K562 (cell line): Measurements from ENCODE around the gene LRP2. TPM values are rescaled to one million over a fixed set of nuclear protein-coding genes. Genes with fewer than 3 reads are reported as not detected.
A peak's percentile ranks its signal among the peaks of the same experiment; 100 is the strongest.
"Not testable (repeated sequence)": the region's sequence is repeated elsewhere in the genome, so short reads cannot be mapped to it uniquely, and the experiment has no call there.

Experiments
- ATAC-seq: fragments of 200-7000 bp; cut with Tn5 transposase; 3 replicates; pipeline ENCODE4 v1.9.1; 2020; ENCODE audit warnings: moderate library complexity
- BruUV-seq: library from RNA; stranded (reverse); fragments of 400-500 nt; replicated peaks from 2 replicates; lab custom pipeline; 2021; lab: Mats Ljungman, UMichigan
- CTCF ChIA-PET: fragments of 300-600 bp; formaldehyde crosslinking; extraction: SDS; loops from one replicate; lab custom pipeline; 2021; ENCODE audit warnings: low intra/inter-chr PET ratio; lab: Yijun Ruan, JAX
- POLR2A ChIA-PET: fragments of 300-600, 350-650 bp; sonication (Branson Sonifier 250); formaldehyde crosslinking; extraction: SDS; loops from one replicate; lab custom pipeline; 2021; ENCODE audit warnings: antibody characterized with exemption, inconsistent platforms; lab: Yijun Ruan, JAX
- DNase-seq, 4 experiments: peaks; one replicate each; pipeline versions ENCODE4 v3.0.0 to v3.0.0-alpha.2; 2011 to 2018; ENCODE audit warnings: low spot score in 3 of 4, mixed read lengths in 3 of 4; ENCODE audit errors: extremely low read depth in 1 of 4
- FAIRE-seq: peaks from 2 replicates; lab custom pipeline; 2011; peaks lifted over from hg19 to GRCh38; lab: Jason Lieb, UNC
- H2AFZ ChIP-seq: 2 replicates; pipeline ENCODE4 v1.6.0; 2011; ENCODE audit warnings: low read depth, low read length, control low read depth, inconsistent platforms
- H3K27ac ChIP-seq: fragments of 200-600 bp; 3 replicates; pipeline ENCODE4 v1.8.0; 2011; ENCODE audit warnings: low read depth, mild to moderate bottlenecking, control low read depth, inconsistent platforms, low read length, moderate library complexity, mixed read lengths; ENCODE audit errors: extremely low read depth
- H3K27me3 ChIP-seq, 2 experiments: fragments of 300-600 bp in 1 of 2; 2 replicates in 1 of 2; 3 replicates in 1 of 2; pipeline versions ENCODE4 v1.6.0 to v1.8.0; 2011; ENCODE audit warnings: inconsistent platforms in 2 of 2, low read length in 2 of 2, mild to moderate bottlenecking in 1 of 2, mixed read lengths in 1 of 2, moderate library complexity in 1 of 2; ENCODE audit not compliant: control insufficient read depth in 2 of 2, insufficient read depth in 2 of 2
- H3K36me3 ChIP-seq: fragments of 300-600 bp; 3 replicates; pipeline ENCODE4 v1.8.0; 2011; ENCODE audit warnings: mild to moderate bottlenecking, low read length, inconsistent platforms; ENCODE audit not compliant: control insufficient read depth, insufficient read depth
- H3K4me1 ChIP-seq, 2 experiments: fragments of 200-600 bp in 1 of 2; replicated peaks in 1 of 2; 2 replicates in 1 of 2; 3 replicates in 1 of 2; pipeline versions ENCODE4 v1.5.1 to v1.8.0; 2011; ENCODE audit warnings: inconsistent platforms in 2 of 2, low read length in 2 of 2, mild to moderate bottlenecking in 1 of 2, mixed read lengths in 1 of 2, moderate library complexity in 1 of 2; ENCODE audit not compliant: control insufficient read depth in 2 of 2, insufficient read depth in 2 of 2
- H3K4me2 ChIP-seq: 2 replicates; pipeline ENCODE4 v1.6.1; 2011; ENCODE audit warnings: low read length, control low read depth, inconsistent platforms, mixed read lengths; ENCODE audit not compliant: insufficient read depth
- H3K4me3 ChIP-seq: fragments of 200-600 bp; sonication (generic), shearing (Covaris generic); 2 replicates; pipeline ENCODE4 v1.5.1; 2016; ENCODE audit warnings: control low read depth, inconsistent platforms
- H3K79me2 ChIP-seq: fragments of 200-600 bp; 3 replicates; pipeline ENCODE4 v1.8.0; 2011; ENCODE audit warnings: low read length, inconsistent platforms; ENCODE audit not compliant: control insufficient read depth, insufficient read depth
- H3K9ac ChIP-seq, 2 experiments: 2 replicates each; pipeline versions ENCODE4 v1.6.0 to v1.6.1; 2011; ENCODE audit warnings: low read depth in 2 of 2, low read length in 2 of 2, control low read depth in 1 of 2, inconsistent platforms in 1 of 2, mild to moderate bottlenecking in 1 of 2, mixed read lengths in 1 of 2; ENCODE audit not compliant: insufficient read depth in 1 of 2
- H3K9me1 ChIP-seq: one replicate; pipeline ENCODE4 v1.6.0; 2011; ENCODE audit warnings: inconsistent platforms, mild to moderate bottlenecking, low read length, moderate library complexity; ENCODE audit not compliant: control insufficient read depth, insufficient read depth
- H3K9me3 ChIP-seq: replicated peaks from 2 replicates; pipeline ENCODE4 v1.5.1; 2011; ENCODE audit warnings: low read depth, low read length, inconsistent platforms; ENCODE audit not compliant: control insufficient read depth, insufficient read depth
- H4K20me1 ChIP-seq: replicated peaks from 2 replicates; pipeline ENCODE4 v1.6.1; 2011; ENCODE audit warnings: low read length, inconsistent platforms, mixed read lengths; ENCODE audit not compliant: control insufficient read depth, insufficient read depth
- ADNP ChIP-seq: fragments of 200-800 bp; sonication (Bioruptor generic); IDR thresholded peaks from 2 replicates; pipeline ENCODE4 v1.6.1; 2016; ENCODE audit warnings: missing genetic modification characterization, missing compliant biosample characterization
- JUND ChIP-seq, 2 experiments: IDR thresholded peaks; 2 replicates in 1 of 2; 3 replicates in 1 of 2; pipeline ENCODE4 v1.6.1; 2011; ENCODE audit warnings: borderline replicate concordance in 2 of 2, low read depth in 2 of 2, low read length in 2 of 2, improper control_type of control experiment in 1 of 2, missing biosample characterization in 1 of 2, missing genetic modification characterization in 1 of 2, missing genetic modification reagents in 1 of 2
- PCBP2 ChIP-seq: fragments of 200-400 bp; formaldehyde crosslinking; IDR thresholded peaks from 2 replicates; pipeline ENCODE4 v1.6.1; 2018; ENCODE audit warnings: low read length, low read depth, mild to moderate bottlenecking, moderate library complexity; ENCODE audit not compliant: poor library complexity, severe bottlenecking
- ZNF146 ChIP-seq: IDR thresholded peaks from one replicate; pipeline ENCODE4 v1.6.1; 2018; ENCODE audit warnings: missing compliant biosample characterization; ENCODE audit not compliant: unreplicated experiment
- WGBS: fragments of 100-300 bp; shearing (Covaris generic); methylation state at CpG from one replicate; pipeline ENCODE4 v1.1.6; 2016; ENCODE audit warnings: low coverage, mixed read lengths; ENCODE audit not compliant: insufficient coverage; ENCODE audit errors: missing lambda C conversion rate; 5-methylcytosine and 5-hydroxymethylcytosine counted together
- in situ Hi-C: fragments of 300-500 bp; cut with MboI; formaldehyde crosslinking; loops from 4 replicates; pipeline ENCODE4 v1.15.0; 2018; ENCODE audit warnings: inconsistent platforms, mixed read lengths
- intact Hi-C: fragments of 100-400 bp; cut with micrococcal nuclease; formaldehyde crosslinking; loops from 2 replicates; pipeline ENCODE4 v1.14.2; 2022
- polyA plus RNA-seq, 8 experiments: library from polyadenylated mRNA; depleted of rRNA in 4 of 8; stranded (reverse) in 5 of 8; unstranded in 3 of 8; fragments of >200 nt; fragmentation: Nextera tagmentation in 2 of 8; fragmentation: Illumina TruSeq in 1 of 8; extraction: Ambion mirVana in 2 of 8; extraction: Trizol in 1 of 8; gene quantifications; 2 replicates each; pipeline versions ENCODE4 v1.2.1 to v1.2.3, GENCODE V29; 2011 to 2014; ENCODE audit warnings: inconsistent platforms in 1 of 8, missing spikeins in 1 of 8
- total RNA-seq, 7 experiments: library from RNA; depleted of rRNA in 6 of 7; stranded (reverse); fragments of >200 nt in 6 of 7; fragmentation: Illumina TruSeq in 2 of 7; extraction: Trizol in 2 of 7; gene quantifications; 2 replicates each; pipeline versions ENCODE4 v1.2.1 to v1.2.3, GENCODE V29; 2011 to 2021; ENCODE audit warnings: low replicate concordance in 1 of 7

Gene LRP2
- total and polyA plus RNA-seq, 9 of the 15 experiments (the other 6 are each of a cell fraction or from before 2014, with no cell fraction given), result 0.04 to 0.18 (median 0.11) TPM; not detected in 1

DNA sequence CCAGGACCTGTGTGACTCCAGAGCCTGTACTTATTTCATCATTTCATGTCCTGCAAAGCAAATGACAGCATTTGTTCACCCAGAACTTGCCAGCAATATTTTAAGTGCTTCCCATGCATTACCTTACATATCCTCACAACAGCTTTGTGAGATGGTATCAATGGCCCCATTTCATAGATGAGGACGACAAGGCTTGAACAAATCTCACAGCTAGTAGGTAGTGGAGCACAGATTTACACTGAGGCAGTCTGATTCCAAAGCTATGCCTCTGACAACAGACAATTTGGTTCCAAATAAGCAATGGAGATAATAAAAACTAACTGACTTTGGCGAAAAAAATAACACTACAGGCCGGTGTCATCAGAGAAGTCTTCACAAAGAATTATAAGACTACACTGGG is 33.5 kb downstream of the LRP2 start (continued):
- TF ChIP-seq ZNF146 (CRISPR knock-in tag), result no peak
- 0 out of 2 replicates have a peak, but pooled peaks have one; percentile 25 for TF ChIP-seq ADNP (tag)
- no peak for TF ChIP-seq JUND (IDR thresholded peaks at IDR 0.05; ENCODE audit: borderline replicate concordance, low read depth, low read length)
- TF ChIP-seq JUND (tag; IDR thresholded peaks at IDR 0.05; ENCODE audit: borderline replicate concordance, low read depth, low read length), result no peak

DNA sequence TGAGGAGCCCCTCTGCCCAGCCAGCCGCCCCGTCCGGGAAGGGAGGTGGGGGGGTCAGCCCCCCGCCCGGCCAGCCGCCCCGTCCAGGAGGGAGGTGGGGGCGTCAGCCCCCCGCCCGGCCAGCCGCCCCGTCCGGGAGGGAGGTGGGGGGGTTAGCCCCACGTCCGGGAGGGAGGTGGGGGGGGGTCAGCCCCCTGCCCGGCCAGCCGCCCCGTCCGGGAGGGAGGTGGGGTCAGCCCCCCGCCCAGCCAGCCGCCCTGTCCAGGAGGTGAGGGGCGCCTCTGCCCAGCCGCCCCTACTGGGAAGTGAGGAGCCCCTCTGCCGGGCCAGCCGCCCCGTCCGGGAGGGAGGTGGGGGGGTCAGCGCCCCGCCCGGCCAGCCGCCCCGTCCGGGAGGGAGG is 34.5 kb downstream of the LRP2 start:
- H3K4me3 ChIP-seq, H3K36me3 ChIP-seq, intact Hi-C loops, H3K9me1 ChIP-seq, CTCF ChIA-PET, H3K79me2 ChIP-seq, DNase-seq, H2AFZ ChIP-seq, FAIRE-seq, H4K20me1 ChIP-seq, in situ Hi-C loops, H3K4me2 ChIP-seq, ATAC-seq, H3K9me3 ChIP-seq, BruUV-seq, POLR2A ChIA-PET, H3K4me1 ChIP-seq, H3K9ac ChIP-seq, H3K27ac ChIP-seq: not testable (repeated sequence)
- no CpG with 5 or more reads among the region's 33 CpGs for WGBS
- peaks cover 0 to 17% of the 10 kb centered on the region in 2 experiments; a peak in 3 of 5 replicates for H3K27me3 ChIP-seq

DNA sequence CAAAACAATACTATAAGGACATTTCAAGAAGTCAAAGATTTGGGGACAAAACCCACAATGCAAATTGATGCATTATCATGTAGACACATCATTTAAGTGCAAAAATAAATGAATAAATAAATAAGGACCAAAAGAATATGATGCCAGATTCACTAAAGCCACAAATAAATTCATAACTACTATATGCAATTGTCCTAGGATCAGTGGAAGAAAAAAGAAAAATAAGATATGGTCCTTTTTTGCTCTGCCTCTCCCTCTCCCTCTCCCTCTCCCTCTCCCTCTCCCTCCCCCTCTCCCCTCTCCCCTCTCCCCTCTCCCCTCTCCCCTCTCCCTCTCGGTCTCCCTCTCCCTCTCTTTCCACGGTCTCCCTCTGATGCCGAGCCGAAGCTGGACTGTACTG is 36.4 kb downstream of the LRP2 start:
- intact Hi-C loops, CTCF ChIA-PET, H4K20me1 ChIP-seq, in situ Hi-C loops, H2AFZ ChIP-seq, BruUV-seq, H3K4me2 ChIP-seq, FAIRE-seq, DNase-seq, H3K4me3 ChIP-seq, H3K4me1 ChIP-seq, H3K9ac ChIP-seq: not testable (repeated sequence)
- H3K27me3 ChIP-seq, result peaks cover 0 to 17% of the 10 kb centered on the region in 2 experiments; a peak in 2 of 5 replicates
- 0% methylated on average over 1 of the region's 4 CpGs for WGBS
- TF ChIP-seq PCBP2, result peak; percentile 49
- TF ChIP-seq, all 486 proteins: peak for 1; not testable (repeated sequence) for 485
- ATAC-seq, POLR2A ChIA-PET, H3K9me1 ChIP-seq, H3K9me3 ChIP-seq, H3K79me2 ChIP-seq, H3K36me3 ChIP-seq, H3K27ac ChIP-seq: not testable (repeated sequence)
